ENCODE data around the gene GALNT9.

Gene GALNT9

GRCh38 chr12:132354211-132354981, 25.0 kb upstream of the GALNT9 start:
- DNase-seq: no peak
- Histone ChIP-seq H2AFZ (ENCODE audit: low read depth, low read length) (no peak overlapping the region), H3K4me1 (ENCODE audit: insufficient read depth, low read length) (no peaks in the 10 kb centered on the region), H3K79me2 (ENCODE audit: insufficient read depth, low read length) (no peaks in the 10 kb centered on the region), H3K9ac (ENCODE audit: low read depth, low read length) (no peak overlapping the region), H3K4me2 (ENCODE audit: insufficient read depth, low read length) (no peak overlapping the region), H3K27me3 (ENCODE audit: insufficient read depth, low read length, poor library complexity) (no peaks in the 10 kb centered on the region), H3K9me3 (ENCODE audit: insufficient read depth, low read length, severe bottlenecking) (peaks cover 7% of the 10 kb centered on the region), H4K20me1 (ENCODE audit: insufficient read depth, low read length) (no peaks in the 10 kb centered on the region), H3K4me3 (ENCODE audit: low read depth in 1 of 2, low read length in 2 of 2) (no peak overlapping the region), H3K27ac (ENCODE audit: low read length) (no peak overlapping the region), H3K36me3 (ENCODE audit: insufficient read depth, low read length) (no peaks in the 10 kb centered on the region)
- no peak for ATAC-seq (ENCODE audit: insufficient read depth, low read depth)
- TF ChIP-seq EZH2 (IDR thresholded peaks at IDR 0.05; ENCODE audit: borderline replicate concordance, low read depth, low read length, severe bottlenecking) (no peak), CTCF (IDR thresholded peaks at IDR 0.05; ENCODE audit: borderline replicate concordance, extremely low read depth, low read length, poor library complexity, severe bottlenecking) (no peak)

GRCh38 chr12:132353811-132354210, 24.4 kb upstream of the GALNT9 start:
- no peak overlapping the region for H3K4me3 ChIP-seq (ENCODE audit: low read depth in 1 of 2, low read length in 2 of 2)
- H4K20me1 ChIP-seq (ENCODE audit: insufficient read depth, low read length): no peaks in the 10 kb centered on the region
- H3K27ac ChIP-seq (ENCODE audit: low read length): no peak overlapping the region
- TF ChIP-seq CTCF (IDR thresholded peaks at IDR 0.05; ENCODE audit: borderline replicate concordance, extremely low read depth, low read length, poor library complexity, severe bottlenecking): no peak
- no peak for TF ChIP-seq EZH2 (IDR thresholded peaks at IDR 0.05; ENCODE audit: borderline replicate concordance, low read depth, low read length, severe bottlenecking)
- H3K9me3 ChIP-seq (ENCODE audit: insufficient read depth, low read length, severe bottlenecking): peaks cover 6% of the 10 kb centered on the region
- no peak overlapping the region for H3K9ac ChIP-seq (ENCODE audit: low read depth, low read length)
- ATAC-seq (ENCODE audit: insufficient read depth, low read depth) (no peak), DNase-seq (no peak)
- H3K4me1 ChIP-seq (ENCODE audit: insufficient read depth, low read length): no peaks in the 10 kb centered on the region
- no peaks in the 10 kb centered on the region for H3K36me3 ChIP-seq (ENCODE audit: insufficient read depth, low read length)
- H3K27me3 ChIP-seq (ENCODE audit: insufficient read depth, low read length, poor library complexity): no peaks in the 10 kb centered on the region
- no peak overlapping the region for H3K4me2 ChIP-seq (ENCODE audit: insufficient read depth, low read length)
- no peak overlapping the region for H2AFZ ChIP-seq (ENCODE audit: low read depth, low read length)
- no peaks in the 10 kb centered on the region for H3K79me2 ChIP-seq (ENCODE audit: insufficient read depth, low read length)

GRCh38 chr12:132352896-132353800, 23.8 kb upstream of the GALNT9 start:
- Histone ChIP-seq H3K36me3 (ENCODE audit: insufficient read depth, low read length) (no peaks in the 10 kb centered on the region), H3K9me3 (ENCODE audit: insufficient read depth, low read length, severe bottlenecking) (no peaks in the 10 kb centered on the region), H3K4me3 (ENCODE audit: low read depth in 1 of 2, low read length in 2 of 2) (no peak overlapping the region), H3K79me2 (ENCODE audit: insufficient read depth, low read length) (no peaks in the 10 kb centered on the region), H2AFZ (ENCODE audit: low read depth, low read length) (no peak overlapping the region), H3K27me3 (ENCODE audit: insufficient read depth, low read length, poor library complexity) (no peaks in the 10 kb centered on the region), H3K9ac (ENCODE audit: low read depth, low read length) (no peak overlapping the region), H4K20me1 (ENCODE audit: insufficient read depth, low read length) (no peaks in the 10 kb centered on the region), H3K27ac (ENCODE audit: low read length) (no peak overlapping the region), H3K4me1 (ENCODE audit: insufficient read depth, low read length) (no peaks in the 10 kb centered on the region), H3K4me2 (ENCODE audit: insufficient read depth, low read length) (no peak overlapping the region)
- DNase-seq (no peak), ATAC-seq (ENCODE audit: insufficient read depth, low read depth) (no peak)
- TF ChIP-seq EZH2 (IDR thresholded peaks at IDR 0.05; ENCODE audit: borderline replicate concordance, low read depth, low read length, severe bottlenecking) (no peak), CTCF (IDR thresholded peaks at IDR 0.05; ENCODE audit: borderline replicate concordance, extremely low read depth, low read length, poor library complexity, severe bottlenecking) (no peak)

Data from DND-41 (cell line).